Superior temporal gyrus (tissue), 1 donor: Measurements from ENCODE around the gene RPL21.
"Not testable (repeated sequence)": the region's sequence is repeated elsewhere in the genome, so short reads cannot be mapped to it uniquely, and the experiment has no call there.

Experiments used
- DNase-seq: peaks from one replicate; pipeline ENCODE4 v3.0.0-alpha.2; 2016; ENCODE audit errors: extremely low spot score

RPL21 gene

DNA sequence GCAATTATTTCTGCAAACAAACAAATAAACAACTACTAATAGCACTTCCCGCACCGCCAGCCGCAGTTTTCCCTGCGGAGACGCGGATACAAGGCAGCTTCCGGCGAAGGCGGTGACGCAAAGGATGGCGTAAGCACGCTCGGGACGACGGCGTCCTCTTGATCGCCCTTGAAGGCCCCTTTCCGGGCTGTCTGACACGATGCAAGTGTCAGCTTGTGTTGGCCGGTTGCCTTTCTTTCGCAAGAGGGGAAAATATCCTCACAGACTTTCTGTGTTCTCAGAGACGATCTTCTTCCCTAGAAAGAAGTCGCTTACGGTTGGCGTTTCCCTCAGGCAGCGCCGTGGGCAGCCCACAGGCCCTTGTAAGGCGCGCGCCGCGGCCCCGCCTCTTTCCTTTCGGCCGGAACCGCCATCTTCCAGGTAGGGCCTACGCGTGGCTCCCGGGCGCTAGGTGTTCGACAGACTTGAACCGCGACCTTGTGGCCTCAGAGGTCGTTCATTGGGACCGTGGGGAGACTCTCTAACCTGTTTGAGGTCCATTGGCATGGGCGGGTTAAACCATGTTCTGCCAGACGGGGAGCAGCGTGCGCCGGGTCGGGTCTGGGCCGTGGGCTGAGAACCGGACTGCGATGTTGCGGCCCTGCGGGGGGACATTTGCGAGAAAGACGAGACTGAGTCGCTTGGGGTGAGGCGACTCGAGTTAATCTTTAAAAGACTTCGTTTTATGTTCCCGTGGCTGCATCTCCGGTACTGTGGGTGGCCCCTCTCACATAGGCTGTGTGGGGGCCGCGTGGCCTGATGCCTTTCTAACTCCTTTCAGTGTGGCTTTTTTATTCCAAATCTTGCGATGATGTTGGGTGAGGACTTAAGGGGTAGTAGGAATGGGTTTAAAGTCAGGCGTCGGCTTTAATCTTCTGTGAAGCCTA lies at the start of gene RPL21:
TSS of gene RPL21 (plus strand) at position 393 of the 926 bp plus-strand sequence. CDS start 2,219 bp downstream, outside the sequence.
- peak; percentile 98 for DNase-seq

DNA sequence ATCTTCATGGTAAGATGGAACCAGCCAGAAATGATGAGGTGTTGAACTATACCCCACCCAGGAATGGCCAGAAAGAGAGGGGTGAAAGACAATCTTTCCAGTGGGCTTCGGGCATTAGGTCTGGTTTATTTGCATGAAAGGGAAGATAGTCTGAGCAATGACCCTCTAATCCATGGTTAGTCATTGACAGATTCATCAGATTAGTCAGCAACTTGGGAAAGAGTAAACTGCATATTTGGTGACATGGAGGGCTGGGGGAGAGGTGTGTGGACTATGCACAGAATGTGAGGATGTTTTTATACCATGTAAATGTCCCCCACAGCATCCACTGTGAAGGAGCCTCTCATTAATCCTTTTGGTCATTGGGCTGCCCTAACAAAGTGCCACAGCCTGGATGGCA lies 49.7 kb upstream of the RPL21 start:
- no peak for DNase-seq

DNA sequence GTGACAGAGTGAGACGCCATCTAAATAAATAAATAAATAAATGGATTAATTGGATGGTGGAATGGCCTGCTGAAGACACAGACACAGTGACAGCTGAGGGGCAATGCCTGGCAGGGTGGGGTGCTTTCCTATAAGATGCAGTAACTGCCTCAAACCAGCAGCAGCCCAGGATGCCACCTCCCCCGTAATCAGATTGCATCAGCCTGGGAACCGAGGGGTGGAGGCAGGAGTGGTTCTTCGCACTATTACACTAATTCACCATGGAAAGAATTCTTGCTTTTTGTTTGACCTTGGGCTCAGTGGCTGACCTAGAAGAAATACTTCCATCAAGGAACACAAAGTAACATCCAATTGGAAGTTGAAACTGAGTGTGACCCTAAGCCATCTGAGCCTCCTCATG lies 48.2 kb upstream of the RPL21 start:
- DNase-seq: no peak

DNA sequence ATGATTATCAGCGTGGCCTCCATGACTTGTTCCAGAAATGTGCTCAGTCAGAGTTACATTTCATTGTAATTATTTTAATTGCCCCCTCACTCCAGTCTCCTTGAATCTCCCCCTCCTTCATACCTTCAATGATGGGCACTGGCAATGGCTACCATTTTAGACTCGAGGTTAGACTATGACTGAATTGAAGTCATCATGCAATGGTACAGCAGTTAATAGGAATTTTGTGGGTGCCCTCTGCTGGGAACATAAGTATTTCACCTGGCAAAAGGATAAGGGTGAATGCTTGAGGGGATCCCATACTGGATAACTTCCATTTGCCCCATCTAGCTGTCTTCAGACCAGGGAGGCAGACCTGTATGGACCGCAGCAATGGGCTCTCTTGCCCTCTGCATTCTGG lies 47.5 kb upstream of the RPL21 start:
- no peak for DNase-seq

DNA sequence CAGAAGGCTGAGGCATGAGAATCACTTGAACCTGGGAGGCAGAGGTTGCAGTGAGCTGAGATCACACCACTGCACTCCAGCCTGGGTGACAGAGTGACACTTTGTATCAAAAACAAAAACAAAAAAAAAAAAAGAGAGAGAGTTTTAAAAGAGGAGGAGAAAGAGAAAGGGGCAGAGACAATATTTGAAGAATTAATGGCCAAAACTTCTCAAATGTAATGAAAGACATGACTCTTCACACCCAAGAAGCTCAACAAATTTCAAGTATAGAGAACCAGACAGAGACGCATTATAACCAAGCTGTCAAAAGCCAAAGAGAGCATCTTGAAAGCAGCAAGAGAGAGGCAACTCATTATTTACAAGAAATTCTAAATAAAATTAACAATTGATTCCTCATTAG lies 42.8 kb upstream of the RPL21 start:
- no peak for DNase-seq

DNA sequence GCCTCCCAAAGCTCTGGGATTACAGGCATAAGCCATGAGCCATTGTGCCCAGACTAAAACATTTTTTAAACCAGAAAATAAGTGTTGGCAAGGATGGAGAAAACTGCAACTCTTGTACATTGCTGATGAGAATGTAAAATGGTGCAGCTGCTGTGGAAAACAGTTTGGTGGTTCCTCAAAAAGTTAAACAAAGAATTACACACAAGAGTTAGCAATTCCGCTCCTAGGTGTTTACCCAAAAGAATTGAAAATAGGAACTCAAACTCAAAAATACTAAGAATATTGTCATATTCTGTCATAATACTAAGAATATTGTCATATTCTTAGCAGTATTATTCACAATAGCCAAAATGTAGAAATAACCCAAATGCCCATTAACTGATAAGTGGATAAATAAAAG lies 40.1 kb upstream of the RPL21 start:
- no peak for DNase-seq

DNA sequence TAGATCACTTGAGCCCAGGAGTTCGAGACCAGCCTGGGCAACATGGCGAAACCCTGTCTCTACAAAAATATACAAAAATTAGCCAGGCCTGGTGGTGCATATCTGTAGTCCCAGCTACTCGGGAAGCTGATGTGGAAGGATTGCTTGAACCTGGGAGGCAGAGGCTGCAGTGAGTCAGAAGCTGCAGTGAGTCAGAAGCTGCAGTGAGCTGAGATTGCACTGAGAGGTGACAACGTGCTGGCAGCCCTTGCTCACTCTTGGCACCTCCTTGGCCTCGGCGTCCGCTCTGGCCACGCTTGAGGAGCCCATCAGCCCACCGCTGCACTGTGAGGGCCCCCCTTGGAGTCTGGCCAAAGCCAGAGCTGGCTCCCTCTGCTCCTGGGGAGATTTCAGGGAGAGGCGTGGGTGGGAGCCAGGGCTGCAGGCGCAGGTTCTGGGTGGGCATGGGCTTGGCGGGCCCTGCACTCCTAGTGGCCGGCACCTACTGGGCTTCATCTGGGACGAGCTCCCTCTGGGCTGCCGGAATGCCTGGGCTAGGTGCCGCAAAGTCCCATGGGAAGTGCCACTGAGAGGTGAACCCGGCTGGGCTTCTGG lies 39.5 kb upstream of the RPL21 start:
- no peak for DNase-seq

DNA sequence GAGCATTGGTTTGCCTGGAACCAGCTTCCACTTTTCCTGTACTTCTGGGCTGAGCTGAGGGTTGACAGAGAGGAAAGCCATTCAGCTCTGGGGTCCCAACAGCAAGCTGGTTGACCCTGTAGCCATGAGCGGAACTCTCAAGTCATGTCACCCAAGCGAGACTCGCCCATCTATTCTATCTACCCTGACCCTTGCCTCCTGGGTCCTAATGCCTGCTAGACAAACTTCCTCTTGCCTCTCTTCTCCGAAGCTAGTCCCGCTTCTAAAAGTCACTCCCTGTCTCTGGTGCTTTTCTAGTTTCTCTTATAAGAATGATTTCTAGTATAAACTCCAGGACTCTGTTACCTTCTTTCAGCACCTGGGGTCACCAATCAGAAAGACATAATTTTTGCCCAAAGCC lies 38.0 kb upstream of the RPL21 start:
- not testable (repeated sequence) for DNase-seq

DNA sequence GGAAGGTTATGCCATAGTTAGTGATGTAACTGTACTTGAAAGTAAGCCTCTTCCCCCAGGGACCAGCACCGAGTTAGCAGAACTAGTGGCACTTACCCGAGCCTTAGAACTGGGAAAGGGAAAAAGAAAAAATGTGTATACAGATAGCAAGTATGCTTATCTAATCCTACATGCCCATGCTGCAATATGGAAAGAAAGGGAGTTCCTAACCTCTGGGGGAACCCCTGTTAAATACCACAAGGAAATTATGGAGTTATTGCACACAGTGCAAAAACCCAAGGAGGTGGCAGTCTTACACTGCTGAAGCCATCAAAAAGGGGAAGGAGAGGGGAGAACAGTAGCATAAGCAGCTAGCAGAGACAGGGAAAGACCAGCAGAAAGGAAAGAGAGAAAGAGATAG lies 33.6 kb upstream of the RPL21 start:
- not testable (repeated sequence) for DNase-seq

DNA sequence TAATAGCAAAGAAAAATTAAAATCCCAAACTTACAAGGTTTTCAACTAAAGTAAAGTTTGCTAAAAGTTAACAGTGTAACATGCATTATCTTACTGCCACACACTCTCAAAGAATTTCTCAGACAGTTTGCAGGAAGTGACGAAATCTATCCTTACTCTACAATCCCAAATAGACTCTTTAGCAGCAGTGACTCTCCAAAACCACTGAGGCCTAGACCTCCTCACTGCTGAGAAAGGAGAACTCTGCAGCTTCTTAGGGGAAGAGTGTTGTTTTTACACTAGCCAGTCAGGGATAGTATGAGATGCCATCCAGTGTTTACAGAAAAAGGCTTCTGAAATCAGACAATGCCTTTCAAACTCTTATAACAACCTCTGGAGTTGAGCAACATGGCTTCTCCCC lies 32.5 kb upstream of the RPL21 start:
- not testable (repeated sequence) for DNase-seq

DNA sequence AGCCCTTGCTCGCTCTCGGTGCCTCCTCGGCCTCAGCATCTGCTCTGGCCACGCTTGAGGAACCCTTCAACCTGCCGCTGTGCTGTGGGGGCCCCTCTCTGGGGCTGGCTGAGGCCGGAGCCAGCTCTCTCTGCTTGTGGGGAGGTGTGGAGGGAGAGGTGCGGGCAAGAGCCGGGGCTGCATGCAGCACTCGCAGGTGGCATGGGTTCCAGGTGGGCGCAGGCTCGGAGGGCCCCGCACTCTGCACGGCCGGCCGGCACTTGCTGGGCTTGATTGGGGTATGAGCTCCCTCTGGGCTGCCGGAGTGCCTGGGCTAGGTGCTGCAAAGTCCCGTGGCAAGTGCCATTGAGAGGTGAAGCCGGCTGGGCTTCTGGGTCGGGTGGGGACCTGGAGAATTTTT lies 31.7 kb upstream of the RPL21 start:
- DNase-seq: no peak

DNA sequence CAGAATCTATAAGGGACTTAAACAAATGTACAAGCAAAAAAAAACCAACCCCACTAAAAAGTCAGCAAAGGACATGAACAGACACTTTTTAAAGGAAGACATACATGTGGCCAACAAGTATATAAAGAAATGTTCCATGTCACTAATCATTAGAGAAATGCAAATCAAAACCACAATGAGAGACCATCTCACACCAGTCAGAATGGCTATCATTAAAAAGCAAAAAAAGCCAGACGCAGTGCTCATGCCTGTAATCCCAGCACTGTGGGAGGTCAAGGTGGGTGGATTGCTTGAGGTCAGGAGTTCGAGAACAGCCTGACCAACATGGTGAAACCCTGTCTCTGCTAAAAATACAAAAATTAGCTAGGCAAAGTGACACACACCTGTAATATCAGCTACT lies 29.3 kb upstream of the RPL21 start:
- not testable (repeated sequence) for DNase-seq

DNA sequence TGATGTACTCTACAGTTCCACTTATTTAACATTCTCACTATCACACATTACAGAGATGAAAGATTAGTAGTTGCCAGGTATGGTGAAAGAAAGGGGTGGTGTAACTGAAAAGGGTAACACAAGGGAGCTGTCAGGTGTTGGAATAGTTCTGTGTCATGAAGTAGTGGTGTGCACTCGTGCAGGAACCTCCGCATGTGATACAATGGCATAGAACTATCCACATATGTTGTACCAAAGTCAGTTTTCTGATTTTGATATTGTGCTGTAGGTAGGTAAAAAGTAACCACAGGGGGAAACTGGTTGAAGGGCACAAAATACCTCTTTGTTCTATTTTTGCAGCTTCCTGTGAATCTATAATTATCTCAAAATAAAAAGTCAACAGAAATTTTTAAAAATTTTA lies 24.4 kb upstream of the RPL21 start:
- DNase-seq: no peak

DNA sequence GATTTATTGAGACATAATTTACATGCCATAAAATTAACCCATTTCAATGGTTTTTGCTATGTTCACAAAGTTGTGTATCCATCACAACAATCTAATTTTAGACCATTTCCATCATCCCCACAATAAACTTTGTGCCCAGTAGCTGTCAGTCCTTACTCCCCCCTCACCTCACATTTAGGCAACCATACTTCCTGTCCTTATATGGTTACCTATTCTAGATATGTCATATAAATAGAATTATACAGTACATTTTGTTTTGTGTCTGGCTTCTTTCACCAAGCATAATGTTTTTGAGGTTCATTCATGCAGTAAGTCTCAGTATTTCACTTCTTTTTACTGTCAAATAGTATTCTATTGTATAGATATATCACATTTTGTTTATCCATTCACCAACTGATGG lies 23.2 kb upstream of the RPL21 start:
- no peak for DNase-seq

DNA sequence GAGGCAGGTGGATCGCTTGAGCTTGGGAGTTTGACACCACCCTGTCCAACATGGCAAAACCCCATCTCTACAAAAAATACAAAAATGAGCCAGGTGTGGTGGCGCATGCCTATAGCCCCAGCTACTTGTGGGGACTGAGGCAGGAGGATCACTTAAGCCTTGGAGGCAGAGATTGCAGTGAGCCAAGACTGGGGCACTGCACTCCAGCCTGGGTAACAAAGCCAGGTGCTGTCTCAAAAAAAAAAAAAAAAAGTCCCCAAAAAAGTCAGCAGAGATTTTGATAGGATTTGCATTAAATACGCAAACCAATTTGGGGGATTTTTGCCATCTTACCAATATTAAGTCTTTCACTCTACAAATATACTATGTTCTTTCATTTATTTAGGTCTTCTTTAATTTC lies 21.7 kb upstream of the RPL21 start:
- DNase-seq: no peak

DNA sequence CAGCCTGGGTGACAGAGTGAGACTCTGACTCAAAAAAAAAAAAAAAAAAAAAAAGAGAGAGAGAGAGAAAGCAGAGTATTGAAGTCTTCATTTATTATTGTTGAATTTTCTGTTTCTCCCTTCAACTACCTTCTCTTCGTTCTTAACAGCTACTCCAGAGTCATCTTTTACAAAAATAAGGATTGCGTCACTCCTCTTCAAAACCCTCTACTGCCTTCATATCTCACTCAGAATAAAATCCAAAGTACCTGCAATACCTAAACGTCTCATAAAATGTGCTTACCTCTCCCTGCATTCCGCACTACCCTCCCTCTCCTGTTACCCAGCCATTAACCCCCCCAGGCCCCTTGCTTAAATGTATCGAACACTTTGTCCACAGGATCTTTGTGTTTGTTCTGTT lies 17.4 kb upstream of the RPL21 start:
- no peak for DNase-seq

DNA sequence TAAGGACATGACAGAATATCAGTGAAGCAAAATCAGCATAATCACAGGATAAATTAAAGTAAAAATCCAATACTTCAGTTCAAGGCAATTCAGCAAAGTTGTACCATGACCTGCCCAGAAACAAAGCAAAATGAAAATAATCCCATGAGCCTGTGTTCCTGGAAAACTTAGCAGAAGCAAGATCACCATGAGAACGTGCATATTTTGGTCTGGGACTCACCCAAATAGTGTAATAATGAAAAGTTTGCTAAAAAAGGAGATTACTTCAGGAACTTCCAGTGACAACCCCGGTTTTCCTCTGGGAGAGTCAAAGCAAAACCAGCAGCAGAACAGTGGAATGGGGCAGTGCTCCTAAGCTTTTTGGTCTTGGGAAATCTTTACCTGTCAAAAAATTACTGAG lies 14.9 kb upstream of the RPL21 start:
- no peak for DNase-seq

DNA sequence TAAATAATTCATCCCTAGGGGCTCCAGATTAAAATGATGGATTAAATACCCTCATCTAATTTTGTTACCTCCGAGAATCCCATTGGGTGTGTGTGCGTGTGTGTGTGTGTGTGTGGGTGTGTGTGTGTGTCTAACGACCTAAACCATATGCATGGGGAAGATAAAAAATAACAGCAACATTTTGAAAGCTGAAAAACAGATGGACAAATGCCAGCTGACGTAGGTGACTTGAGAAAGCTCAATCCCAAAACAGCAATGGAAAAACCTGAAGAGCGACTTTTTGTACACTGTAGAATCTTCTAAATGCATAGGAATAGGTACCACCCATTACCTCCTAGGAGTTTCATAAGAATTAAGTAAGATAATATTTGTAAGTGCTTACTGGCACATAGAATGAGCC lies 8.7 kb upstream of the RPL21 start:
- no peak for DNase-seq

DNA sequence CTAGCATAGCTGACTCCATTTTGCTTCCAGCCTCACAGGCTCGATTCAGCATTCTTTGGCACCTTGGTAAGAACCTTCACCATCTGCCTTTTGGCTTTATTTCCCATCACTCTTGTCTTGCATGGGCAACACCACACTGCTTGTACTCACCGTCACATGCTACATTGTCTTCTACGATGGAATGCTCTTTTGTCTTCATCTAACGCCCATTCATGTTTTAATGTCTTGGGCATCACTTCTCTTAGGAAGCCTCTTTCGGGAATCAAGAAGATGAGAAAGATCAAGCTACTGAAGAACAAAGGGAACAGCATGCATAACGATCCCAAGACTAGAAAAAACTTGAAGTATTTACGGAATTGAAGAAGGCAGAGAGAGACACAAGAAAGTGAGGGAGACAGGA lies 5.7 kb upstream of the RPL21 start:
- no peak for DNase-seq

DNA sequence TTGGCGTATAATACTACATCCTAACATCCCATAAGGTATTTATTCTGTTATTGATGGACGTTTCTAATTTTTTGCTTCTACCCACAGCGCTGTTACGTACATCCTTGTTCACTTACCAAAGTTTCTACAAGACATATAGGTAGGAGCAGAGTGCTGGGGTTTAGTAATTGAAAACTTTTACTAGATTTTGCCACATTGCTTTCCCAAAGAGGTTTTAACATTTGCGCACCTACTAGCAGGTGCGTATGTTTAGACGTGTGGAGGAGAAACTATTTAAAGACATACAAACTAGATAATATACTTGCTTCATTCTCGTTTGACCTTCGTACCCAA lies 559 bp upstream of the RPL21 start:
- DNase-seq: no peak

DNA sequence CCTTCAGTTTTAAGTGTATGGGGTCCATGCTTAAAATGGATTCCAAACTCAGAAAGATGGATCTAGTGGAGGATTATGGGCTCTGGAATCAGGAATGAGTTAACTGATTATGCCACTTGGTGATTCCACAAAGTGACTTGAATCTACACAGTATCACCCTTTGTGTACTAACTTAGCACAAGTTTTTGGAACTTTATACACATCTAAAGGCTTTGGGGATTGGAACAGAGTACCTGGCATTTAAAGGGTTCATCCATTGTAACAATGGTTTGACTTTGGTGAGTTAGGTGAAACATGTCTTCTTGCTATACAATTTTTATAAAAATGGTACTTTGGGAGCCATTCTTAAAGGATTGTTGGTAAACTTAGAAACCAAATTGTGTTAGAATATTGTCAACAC lies 1.1 kb downstream of the RPL21 start:
- no peak for DNase-seq

DNA sequence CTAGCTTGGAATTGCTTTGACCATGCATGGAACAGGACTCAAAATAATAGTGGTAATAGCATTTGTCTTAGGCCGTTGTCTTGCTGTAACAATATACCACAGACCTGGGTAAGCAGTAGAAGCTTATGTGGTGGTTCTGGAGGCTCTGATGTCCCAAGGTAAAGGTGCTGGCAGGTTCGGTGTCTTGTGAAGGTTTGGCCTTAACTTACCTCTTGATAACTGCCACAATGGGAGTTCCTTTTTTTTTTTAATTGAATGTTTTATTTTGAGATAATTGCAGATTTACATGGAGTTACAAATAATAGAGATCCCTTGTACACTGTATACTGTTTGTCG lies 5.8 kb downstream of the RPL21 start:
- no peak for DNase-seq

DNA sequence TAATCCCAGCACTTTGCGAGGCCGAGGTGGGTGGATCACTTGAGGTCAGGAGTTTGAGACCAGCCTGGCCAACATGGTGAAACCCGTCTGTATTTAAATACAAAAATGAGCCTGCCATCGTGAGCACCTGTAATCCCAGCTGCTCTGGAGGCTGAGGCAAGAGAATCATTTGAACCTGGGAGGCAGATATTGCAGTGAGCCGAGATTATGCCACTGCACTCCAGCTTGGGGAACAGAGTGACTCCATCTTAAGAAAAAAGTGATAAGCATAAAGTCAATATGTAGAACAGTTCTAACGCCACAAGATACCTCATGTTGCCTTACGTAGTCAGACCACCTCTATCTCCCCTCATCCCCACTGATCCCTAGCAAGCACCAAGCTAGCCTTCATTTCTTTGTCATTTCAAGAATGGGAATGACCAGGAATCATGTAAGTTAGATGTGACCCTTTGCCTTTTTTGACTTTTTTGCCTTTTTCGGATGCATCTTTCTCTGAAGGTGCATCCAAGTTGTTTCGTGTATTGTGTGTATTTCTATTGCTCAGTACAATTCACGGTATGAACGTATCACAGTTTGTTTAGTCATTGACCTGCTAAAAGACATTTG lies 6.4 kb downstream of the RPL21 start:
- DNase-seq: no peak
